HG02943 (cell line): ENCODE measurements around the gene FAM124B.
"Not testable (repeated sequence)": the region's sequence is repeated elsewhere in the genome, so short reads cannot be mapped to it uniquely, and the experiment has no call there.

ENCODE experiments used
- ATAC-seq: cut with Tn5 transposase; IDR thresholded peaks from one replicate; pipeline ENCODE4 v1.9.1; 2021; ENCODE audit warnings: mild to moderate bottlenecking, low read depth, moderate library complexity; ENCODE audit not compliant: unreplicated experiment

Gene FAM124B

GRCh38 chr2:224382973-224383555 lies 18.8 kb downstream of the FAM124B start:
- ATAC-seq = no peak

DNA sequence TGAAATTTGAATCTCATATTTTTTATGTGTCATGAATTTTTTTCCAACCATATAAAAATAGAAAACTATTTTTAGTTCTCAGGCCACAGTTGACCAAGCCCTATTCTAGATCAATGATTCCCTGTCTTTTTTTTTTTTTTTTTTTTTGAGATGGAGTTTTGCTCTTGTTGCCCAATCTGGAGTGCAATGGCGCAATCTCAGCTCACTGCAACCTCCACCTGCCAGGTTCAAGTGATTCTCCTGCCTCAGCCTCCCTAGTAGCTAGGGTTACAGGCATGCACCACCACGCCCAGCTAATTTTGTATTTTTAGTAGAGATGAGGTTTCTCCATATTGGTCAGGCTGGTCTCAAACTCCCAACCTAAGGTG lies 19.6 kb downstream of the FAM124B start:
- not testable (repeated sequence) for ATAC-seq

GRCh38 chr2:224381521-224382279 lies 20.2 kb downstream of the FAM124B start:
- ATAC-seq = no peak

DNA sequence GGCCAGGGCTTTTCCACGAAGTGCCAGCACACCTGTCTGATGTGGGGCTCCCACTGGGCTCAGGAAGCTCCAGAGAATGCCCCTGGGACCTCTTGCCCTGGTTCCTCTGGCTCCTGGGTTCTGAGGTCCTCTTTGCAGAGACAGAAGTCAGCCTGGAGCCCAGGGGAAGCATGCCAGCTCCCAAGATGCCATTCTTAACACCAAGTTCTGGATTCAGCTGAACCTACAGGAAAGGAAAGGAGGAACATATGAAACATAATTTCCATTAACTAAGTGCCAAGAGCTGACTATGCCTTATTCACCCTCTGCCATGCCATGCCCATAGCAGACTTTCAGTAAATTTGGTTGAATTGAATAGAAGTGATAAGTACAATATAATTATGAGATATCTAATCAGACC lies 21.9 kb downstream of the FAM124B start:
- no peak for ATAC-seq

DNA sequence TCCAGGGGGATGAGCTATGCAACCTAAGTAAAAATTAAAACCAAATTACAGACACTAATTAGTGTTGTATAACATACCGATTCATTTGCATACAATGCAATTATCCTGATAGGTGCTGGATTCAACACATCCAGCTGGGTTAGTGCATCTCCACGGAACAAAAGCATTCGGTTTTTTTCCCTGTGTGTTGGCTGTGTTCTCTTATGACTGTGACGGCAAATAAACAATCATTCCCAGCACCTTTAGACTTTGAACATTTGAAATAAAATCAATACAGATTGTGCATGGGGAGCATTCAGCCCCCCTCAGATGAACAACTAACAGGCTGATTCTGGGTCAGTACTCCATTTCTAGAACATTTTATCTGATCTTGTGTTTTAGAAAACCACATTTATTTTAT lies 22.7 kb downstream of the FAM124B start:
- no peak for ATAC-seq

DNA sequence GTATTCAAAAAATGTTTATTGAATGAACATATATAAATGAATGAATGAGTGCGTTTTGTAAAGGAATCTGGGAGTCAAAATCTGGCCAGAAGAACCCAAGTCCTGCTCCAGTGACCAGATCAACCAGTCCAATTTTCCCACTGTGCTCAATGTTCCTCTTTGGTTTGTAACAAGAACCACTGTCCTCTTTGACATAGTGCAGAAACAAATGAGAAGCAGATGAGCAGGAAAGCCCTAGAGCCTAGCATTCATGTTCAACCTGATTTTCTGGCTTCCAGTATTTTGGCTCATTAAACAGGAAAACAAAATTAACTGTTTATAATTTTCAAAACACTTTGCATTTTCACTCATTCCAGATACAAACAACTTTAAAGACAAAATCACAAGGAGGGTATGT lies 23.2 kb downstream of the FAM124B start:
- no peak for ATAC-seq

- no peak for ATAC-seq
Measured at GRCh38 chr2:224377751-224378700, 23.9 kb downstream of the FAM124B start.

DNA sequence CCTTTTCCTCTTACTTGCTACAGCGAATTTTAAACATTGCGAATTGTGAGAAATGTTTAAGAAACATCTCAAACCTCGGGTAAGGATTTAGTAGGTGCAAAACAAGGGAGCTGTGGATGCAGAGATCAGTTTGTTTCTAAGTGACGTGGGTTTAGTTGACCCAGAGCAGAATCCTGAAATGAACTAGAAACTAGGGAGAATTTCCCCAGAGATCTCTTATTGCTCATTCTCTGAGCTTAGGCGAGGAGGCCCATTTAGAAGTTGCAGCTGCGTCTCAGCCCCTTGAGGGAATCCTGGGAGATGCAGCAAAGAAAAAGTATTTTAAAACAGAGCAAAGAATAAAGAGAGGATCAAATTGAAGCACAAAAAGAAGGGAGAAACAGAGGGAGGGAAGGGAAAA lies 29.3 kb downstream of the FAM124B start:
- no peak for ATAC-seq

DNA sequence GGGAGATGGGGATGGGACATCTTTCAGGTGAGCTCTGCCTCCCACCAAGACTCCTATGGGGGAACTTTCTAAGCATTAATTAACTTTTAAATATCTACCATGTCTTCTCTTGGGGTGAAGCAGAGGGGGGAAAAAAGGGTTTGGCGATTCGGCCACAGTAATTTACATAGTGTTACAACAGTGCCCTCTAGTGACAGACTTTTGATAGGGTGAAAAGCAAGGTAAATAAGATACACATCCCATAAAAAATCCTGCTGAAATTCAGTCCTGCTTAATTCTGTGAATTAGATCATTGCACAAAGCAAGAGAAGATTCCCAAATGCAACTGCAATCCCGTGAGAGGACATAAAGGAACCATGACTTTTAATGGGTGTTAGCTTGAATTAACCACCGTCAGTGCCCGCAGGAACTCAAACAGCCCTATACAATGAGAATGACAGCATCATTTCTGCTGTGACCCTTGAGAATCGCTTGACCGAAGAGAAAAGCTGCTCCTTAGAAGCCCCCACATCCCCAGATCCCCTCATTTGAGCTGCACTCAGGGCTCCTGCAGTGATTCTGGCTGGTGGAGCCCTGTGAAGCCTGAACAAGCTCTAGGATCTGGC lies 32.8 kb downstream of the FAM124B start:
- no peak for ATAC-seq

DNA sequence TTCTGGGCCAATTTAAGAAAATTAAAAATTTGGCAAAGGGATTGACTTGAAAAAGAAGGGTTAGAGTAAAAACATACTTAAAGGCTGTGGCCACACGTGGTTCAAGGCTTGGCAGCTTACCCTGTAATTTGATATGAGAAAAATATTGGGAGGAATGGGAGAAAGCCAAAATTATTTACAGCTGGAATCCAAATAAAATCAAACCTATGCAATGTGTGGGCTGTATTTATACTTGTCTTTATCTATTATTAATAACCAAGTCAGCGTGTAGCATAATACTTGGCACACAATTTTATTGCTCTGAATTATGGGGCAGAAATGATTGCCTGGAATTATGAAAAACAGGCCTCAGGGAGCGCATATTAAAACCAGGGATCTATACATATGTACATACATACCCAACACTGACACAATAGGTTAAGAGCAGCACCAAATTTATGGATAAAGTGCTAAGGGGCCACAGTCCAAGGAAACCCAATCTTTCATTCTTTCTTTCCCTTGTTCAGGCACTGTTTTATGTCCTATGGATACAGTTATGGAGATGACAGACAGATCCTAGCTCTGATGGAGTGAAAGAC lies 35.6 kb downstream of the FAM124B start:
- ATAC-seq = no peak

GRCh38 chr2:224365331-224365730 lies 36.6 kb downstream of the FAM124B start:
- no peak for ATAC-seq

- ATAC-seq = no peak
Measured at GRCh38 chr2:224363281-224363680, 38.6 kb downstream of the FAM124B start.

DNA sequence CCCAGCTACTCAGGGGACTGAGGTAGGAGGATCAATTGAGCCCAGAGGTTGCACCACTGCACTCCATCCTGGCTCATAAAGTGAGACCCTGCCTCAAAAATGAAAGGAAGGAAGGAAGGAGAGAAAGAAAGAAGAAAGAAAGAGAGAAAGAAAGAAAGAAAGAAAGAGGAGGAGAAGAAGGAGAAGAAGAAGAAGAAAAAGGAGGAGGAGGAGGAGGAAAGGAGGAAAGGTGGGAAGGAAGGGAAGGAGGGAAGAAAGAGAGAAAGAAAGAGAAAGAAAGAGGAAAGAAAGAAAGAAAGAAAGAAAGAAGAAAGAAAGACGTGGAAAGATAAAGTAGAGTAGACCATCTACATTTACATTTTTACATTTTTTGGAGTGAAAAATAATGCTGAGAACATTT lies 39.8 kb downstream of the FAM124B start:
- no peak for ATAC-seq

DNA sequence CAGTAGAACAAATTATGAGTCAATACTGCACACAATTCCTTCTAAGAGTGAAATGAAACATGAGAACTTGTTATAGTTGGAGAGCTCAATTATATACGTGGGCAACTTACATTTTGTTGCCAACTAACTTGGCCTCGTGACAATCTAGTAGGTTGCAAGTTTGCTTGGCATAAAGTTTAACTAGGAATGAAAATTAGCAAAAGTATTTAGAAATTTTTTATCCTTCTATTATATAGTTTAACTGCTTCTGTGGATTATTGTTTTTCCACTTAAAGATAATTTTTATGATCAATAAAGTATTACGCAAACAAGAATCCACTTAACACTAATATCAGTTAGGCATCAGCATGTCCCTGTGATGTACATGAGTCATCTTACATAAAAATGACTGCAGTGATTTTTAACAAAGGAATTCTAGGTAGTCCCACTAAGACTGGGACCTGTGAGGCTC lies 41.1 kb downstream of the FAM124B start:
- no peak for ATAC-seq

GRCh38 chr2:224359569-224359968 lies 42.3 kb downstream of the FAM124B start:
- ATAC-seq = no peak

- peak; percentile 81 for ATAC-seq
Measured at GRCh38 chr2:224357098-224357901, 44.6 kb downstream of the FAM124B start.

DNA sequence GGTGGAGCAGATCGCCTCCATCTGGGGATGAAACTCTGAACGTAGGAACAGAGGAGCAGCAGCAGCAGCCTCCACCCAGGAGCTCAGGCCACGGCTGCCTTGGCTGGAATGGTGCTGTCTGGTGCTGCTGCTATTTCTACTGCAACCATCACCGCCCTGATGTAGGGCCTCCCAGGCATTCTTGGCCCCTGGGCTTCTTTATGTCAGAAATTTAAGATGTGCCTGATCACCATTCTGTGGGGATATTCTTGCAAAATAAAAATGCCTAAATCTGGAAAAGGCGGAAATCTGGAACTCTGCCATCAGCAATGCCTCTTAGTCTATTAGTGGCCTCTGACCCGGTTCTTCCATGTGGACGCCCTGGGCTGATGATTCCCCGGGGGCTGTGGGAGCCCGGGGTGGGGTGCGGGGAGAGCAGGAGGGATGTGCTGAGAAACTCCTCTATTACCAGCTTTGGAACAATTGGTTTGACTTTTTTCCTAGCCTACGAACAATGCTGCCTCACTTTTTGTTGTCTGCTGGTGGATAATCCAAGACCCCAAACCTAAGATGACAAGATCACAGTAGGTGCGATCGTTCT lies 47.2 kb downstream of the FAM124B start:
- ATAC-seq = no peak

GRCh38 chr2:224350703-224351102 lies 51.2 kb downstream of the FAM124B start:
- ATAC-seq = no peak

DNA sequence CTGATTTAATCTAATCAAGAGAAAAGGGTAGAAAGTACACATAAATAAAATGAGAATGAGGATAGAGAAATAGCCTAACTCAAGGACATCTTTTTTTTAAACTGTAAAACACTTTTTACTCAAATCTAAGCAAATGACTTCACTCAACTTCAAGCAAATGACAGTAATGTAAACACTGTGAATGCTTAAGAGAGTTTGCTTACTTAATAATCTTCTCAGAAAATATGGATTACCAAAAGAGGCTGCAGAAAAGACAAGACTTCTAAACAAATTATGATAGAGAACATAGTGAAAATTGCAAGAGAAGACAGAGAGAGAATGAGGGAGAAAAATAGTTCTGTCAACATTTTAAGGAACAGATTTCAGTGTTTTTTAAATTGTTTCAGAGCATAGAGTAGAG lies 52.5 kb downstream of the FAM124B start:
- no peak for ATAC-seq
